DMS114 treated with DMSO at 0.1 percent for 48 hours (cell line): Measurements from ENCODE around the gene NPBWR2.
"Not testable (repeated sequence)": the region's sequence is repeated elsewhere in the genome, so short reads cannot be mapped to it uniquely, and the experiment has no call there.

Source experiments
- DNase-seq: peaks from one replicate; lab custom pipeline; 2025; ENCODE audit not compliant: unreplicated experiment; lab: John Stamatoyannopoulos, UW

Gene NPBWR2

DNA sequence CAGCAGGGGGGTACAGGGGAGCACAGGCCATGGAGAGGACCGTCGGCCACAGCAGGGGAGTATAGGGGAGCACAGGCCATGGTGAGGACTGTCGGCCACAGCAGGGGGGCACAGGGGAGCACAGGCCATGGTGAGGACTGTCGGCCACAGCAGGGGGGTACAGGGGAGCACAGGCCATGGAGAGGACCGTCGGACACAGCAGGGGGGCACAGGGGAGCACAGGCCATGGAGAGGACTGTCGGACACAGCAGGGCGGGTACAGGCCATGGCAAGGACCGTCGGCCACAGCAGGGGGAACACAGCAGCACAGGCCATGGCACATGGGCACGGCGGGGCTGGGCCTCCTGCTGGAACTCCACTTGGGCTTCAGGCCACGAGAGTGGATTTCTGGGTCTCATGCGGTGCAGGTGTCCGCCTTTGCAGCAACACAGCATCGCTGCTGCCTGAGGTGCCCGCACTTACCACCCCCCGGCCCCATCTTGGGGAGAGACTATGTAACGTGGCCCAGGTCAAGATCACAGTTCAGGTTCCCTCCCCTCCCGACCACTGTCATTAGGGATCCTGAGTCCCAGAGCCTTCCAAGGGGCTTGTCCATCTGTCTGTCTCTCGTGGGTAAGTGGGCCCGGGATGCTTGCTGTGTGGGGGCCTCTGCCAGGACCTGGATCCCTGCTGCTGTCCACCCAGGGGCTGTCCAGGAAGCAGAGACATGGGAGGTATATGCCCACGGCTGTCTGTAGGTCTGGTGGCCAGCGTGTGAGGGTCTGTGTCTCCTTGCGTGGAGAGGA lies 2.5 kb downstream of the NPBWR2 start:
- no peak for DNase-seq

DNA sequence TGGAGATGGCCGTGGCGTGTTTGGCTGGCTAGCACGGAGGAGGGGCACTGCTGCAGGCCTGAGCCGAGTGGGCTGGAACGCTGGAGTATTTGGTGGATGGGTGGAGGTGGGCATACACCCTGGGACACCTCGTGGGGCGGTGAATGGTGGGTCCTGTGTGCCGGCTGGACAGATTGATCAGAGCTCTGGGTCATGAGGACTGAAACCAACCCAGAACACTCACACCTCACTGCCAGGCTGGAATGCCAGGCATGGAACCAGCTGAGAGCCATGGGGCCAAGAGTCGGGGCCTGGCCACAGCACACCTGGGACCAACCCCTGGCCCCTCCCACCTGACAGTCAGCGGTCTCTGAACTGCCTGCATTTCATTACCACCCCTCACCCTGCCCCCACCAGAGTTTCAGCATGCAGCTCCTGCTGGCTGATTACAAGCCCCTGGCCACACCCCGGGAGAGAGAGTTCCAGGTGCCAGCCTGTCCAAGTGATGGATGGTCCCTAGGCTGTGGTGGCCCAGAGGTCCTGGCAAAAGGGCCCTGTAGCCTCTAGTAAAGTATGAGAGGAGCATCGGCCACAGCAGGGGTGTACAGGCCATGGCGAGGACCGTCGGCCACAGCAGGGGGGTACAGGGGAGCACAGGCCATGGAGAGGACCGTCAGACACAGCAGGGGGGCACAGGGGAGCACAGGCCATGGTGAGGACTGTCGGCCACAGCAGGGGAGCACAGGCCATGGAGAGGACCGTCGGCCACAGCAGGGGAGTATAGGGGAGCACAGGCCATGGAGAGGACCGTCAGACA lies 3.3 kb downstream of the NPBWR2 start:
- DNase-seq: no peak

DNA sequence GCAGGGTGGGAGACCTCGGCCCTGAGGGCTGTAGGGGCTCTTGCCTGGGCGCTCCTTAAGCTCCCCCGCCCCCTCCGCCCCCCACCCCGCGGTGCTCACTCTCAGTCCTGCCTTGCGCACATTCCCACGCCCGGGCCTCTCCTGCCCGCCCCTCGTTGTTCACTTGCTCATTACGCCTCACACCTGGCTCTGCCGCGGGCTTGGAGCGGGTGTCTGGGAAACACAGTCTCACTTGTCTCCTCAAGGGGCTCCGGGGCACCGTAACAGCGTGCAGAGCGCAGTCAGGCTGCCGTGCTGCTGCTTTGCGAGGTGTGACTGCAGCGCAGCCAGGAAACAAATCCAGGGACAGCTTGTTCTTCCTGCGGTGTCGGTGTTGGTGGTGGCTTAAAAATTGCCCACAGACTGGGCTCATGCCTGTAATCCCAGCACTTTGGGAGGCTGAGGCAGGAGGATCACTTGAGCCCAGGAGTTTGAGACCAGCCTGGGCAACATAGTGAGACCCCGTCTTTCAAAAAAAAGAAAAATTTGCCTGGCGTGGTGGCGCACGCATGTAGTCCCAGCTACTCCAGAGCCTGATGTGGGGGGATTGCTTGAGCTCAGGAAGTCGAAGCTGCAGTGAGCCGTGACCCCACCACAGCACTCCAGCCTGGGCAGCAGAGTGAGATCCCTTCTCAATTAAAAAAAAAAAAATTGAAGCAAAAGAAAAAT lies 4.6 kb downstream of the NPBWR2 start:
- no peak for DNase-seq

DNA sequence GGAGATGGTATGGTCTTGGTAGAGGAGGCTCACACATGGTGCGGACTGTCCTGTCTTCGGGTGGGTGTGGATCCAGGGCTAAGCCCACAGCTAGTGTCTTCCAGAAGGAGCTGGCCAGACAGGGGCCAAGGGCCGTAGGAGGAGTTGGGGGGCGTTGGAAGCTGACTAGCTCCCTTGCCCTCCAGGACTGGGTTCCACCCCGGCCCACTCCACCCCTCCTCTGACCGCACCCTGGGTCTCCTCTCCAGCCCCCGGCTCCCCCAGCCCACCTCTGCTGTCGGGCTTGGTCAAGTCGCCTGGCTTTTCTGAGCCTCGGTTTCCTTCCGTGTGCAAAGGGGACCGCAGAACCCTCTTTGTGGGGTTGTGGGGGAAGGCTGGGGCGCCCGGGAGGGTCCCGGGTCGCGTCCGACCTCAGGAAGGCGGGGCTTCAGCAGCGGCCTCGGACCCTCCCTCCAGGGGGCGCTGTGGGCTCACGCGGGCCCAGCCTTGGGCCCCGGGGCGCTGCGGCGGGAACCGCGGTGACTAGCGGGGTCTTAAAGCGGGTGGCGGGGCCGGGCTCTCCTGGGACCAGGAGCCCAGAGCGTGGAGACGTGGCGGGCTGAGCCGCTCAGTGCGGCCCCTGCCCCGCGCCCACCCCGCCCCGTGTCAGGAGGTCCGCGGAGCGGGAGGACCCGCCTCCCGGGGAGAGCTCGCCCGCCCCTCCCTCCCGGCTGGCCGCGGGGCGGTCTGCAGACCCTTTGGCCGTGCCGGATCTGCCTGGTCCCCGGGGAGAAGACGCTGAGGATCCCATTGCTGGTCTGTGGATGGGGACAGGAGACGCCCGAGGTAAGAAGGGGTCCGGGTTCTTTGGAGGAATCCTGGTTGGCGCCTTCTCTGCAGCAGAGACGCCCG lies 5.4 kb downstream of the NPBWR2 start:
- DNase-seq: peak; percentile 12

DNA sequence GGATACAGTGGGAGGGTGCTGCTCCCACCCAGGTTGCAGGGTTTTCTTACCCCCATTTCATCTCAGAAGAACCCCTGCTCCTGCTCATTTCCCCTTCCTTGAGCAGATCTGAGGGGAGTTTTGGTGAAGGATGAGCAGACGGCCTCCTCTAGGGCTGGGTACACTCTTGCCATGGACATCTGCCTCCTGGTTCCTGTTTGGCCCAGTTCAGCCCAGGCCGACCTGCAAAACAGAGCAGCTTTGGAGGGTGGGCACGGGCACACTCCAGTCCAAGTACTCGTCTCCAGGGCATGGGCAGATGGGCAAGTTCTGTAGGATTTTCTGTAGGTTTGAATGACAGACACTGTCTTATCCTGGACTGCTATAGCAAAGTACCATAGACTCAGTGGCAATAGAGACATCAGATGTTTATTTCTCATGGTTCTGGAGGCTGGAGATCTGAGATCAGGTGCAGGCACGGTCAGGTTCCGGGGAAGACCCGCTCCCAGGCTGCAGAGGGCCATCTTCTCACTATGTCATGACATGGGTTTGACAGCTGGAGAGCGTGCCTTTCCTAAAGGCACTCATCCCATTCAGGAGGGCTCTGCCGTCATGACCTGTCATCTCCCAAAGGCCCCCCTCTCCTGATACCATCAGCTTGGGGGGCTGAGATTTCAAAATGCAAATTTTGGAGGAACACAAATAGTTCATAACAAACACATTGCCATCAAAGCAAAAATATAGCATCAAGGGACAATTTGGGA lies 6.2 kb downstream of the NPBWR2 start:
- no peak for DNase-seq

DNA sequence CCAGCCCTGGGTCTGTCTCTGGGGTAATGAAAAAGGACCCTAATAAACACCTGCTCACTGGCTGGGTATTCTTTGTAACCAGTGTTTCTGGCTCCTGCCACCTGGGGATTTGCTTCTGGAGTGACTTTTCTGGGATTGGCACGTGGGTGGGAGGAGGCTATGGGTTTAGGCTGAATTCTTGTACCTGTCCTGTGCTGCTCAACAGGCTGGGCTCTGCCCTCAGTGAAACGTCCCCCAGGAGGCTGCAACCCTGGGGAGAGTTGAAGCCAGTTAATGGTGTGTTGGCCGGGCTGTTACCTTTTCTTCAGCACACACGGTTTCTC lies 6.8 kb downstream of the NPBWR2 start:
- no peak for DNase-seq

DNA sequence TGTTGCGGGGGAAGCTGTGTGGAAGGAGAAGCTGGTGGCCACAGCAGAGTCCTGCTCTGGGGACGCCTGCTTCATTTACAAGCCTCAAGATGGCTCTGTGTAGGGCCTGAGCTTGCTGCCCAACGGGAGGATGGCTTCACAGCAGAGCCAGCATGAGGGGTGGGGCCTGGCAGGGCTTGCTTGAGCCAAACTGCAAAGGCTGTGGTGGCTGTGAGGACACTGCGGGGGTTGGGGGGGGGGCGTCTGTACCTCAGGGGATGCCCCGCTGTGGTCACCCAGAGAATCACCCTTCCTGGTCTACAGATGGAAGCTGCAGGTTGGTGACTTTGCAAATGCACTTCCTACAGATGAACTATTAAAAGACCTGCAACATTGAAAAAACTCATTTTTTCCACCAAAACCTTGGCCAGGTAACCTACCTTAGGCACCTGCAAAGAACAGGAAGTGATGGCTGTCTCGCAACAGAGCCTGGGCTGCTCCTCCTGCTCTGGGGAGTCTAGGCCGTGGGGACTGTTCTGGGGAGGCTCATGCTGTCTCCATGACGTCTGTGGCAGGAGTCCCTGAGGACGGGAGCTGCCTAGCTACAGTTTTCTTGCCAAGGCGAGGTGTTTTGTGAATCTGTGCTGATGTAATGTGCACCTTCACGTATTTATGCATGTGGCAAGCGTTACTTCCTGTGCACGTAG lies 7.3 kb downstream of the NPBWR2 start:
- DNase-seq: no peak

GRCh38 chr20:64099086-64099786 lies 8.1 kb downstream of the NPBWR2 start:
- no peak for DNase-seq

DNA sequence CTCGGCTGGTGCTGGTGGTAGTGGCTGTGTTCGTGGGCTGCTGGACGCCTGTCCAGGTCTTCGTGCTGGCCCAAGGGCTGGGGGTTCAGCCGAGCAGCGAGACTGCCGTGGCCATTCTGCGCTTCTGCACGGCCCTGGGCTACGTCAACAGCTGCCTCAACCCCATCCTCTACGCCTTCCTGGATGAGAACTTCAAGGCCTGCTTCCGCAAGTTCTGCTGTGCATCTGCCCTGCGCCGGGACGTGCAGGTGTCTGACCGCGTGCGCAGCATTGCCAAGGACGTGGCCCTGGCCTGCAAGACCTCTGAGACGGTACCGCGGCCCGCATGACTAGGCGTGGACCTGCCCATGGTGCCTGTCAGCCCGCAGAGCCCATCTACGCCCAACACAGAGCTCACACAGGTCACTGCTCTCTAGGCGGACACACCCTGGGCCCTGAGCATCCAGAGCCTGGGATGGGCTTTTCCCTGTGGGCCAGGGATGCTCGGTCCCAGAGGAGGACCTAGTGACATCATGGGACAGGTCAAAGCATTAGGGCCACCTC lies 8.8 kb downstream of the NPBWR2 start:
- DNase-seq: no peak

DNA sequence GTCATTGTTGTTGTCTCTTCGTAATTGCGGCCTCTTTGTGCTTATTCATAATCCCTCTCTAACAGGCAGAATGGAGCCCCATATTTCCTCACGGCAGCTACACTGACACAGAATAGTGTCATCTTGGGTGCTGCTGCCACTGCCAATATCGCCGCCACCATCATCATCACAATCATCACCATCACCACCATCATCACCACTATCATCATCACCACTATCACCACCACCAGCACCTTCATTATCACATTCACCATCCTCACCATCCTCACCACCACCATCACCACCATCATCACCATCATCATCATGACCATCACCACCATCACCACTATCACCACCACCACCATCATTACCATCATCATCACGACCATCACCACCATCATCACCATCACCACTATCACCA lies 10.8 kb downstream of the NPBWR2 start:
- no peak for DNase-seq

DNA sequence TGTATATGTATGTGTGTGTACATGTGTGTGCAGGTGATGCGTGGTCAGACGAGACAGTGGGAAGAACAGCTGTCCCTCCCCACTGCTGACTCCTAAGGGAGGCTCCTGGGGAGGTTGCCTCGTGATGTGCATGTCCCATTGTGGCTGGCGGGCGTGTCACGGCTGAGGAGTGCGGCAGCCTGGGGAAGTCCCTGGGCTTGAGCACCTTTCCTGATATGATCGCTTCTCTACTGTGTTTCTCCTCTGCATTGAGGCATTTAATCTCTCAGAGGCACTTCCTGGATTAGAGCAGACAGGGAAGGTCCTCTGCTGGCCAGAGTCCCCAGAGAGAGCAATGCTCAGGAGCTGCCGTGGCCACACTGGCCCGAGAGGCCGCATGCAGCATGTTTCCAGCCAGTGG lies 11.4 kb downstream of the NPBWR2 start:
- DNase-seq: no peak

- DNase-seq: no peak
Measured at GRCh38 chr20:64095455-64095854, 11.9 kb downstream of the NPBWR2 start.

- no peak for DNase-seq
Measured at GRCh38 chr20:64093013-64093503, 14.3 kb downstream of the NPBWR2 start.

DNA sequence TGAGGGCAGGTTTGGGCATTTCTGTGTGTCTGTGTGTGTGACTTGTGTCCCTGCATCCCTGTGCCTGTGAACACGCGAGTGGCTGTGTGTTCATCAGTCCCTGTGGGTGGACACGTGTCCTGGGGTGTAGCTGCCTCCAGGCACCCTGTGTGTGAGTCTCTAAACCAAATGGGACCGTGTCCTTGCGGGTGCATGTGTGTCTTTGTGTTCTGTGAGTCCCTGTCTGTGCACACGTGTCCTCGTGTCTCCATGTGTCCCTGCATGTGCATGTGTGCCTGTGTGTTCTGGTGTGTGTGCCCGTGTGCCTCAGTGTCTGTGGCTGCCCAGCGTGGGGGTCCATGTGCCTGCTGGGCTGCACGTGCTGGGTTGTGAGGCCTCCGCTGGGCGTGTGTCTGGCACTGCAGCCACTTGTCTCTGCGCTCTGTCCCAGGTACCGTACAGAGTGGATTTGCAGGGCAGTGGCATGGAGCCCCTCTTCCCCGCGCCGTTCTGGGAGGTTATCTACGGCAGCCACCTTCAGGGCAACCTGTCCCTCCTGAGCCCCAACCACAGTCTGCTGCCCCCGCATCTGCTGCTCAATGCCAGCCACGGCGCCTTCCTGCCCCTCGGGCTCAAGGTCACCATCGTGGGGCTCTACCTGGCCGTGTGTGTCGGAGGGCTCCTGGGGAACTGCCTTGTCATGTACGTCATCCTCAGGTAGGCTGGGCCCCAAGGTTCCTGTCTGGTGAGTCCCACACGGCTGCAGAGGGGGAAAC lies 14.9 kb downstream of the NPBWR2 start:
- no peak for DNase-seq

GRCh38 chr20:64091770-64092169 lies 15.6 kb downstream of the NPBWR2 start:
- DNase-seq: no peak

GRCh38 chr20:64091340-64091739 lies 16.0 kb downstream of the NPBWR2 start:
- DNase-seq: no peak

GRCh38 chr20:64090165-64090564 lies 17.2 kb downstream of the NPBWR2 start:
- no peak for DNase-seq

DNA sequence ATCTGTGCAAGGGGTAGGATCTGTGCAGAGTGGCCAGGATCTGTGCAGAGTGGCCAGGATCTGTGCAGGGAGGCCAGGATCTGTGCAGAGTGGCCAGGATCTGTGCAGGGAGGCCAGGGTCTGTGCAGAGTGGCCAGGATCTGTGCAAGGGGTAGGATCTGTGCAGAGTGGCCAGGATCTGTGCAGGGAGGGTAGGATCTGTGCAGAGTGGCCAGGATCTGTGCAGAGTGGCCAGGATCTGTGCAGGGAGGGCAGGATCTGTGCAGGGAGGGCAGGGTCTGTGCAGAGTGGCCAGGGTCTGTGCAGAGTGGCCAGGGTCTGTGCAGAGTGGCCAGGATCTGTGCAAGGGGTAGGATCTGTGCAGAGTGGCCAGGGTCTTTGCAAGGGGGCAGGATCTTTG lies 18.8 kb downstream of the NPBWR2 start:
- DNase-seq: not testable (repeated sequence)
